WTC11 (cell line): Measurements from ENCODE around the gene BRAF. TPM values are rescaled to one million over a fixed set of nuclear protein-coding genes. Genes with fewer than 3 reads are reported as not detected.
A peak's percentile ranks its signal among the peaks of the same experiment; 100 is the strongest.

Experiments used
- AR ChIP-seq: fragments of 250-450 bp; sonication (Bioruptor Pico); IDR thresholded peaks from 2 replicates; pipeline ENCODE4 v1.9.0; 2021; ENCODE audit warnings: mild to moderate bottlenecking
- ATF3 ChIP-seq: sonication (generic); formaldehyde crosslinking; conservative IDR thresholded peaks from 2 replicates; pipeline ENCODE4 v1.8.1; 2022; ENCODE audit warnings: mild to moderate bottlenecking, missing genetic modification reagents
- EMX1 ChIP-seq: fragments of 250-450 bp; sonication (Bioruptor Pico); IDR thresholded peaks from 2 replicates; pipeline ENCODE4 v1.8.0; 2021; ENCODE audit warnings: mild to moderate bottlenecking
- HMGA2 ChIP-seq: fragments of 250-450 bp; sonication (Bioruptor Pico); IDR thresholded peaks from 2 replicates; pipeline ENCODE4 v1.4.0; 2021; ENCODE audit warnings: mild to moderate bottlenecking, moderate library complexity
- IRF2 ChIP-seq: sonication (generic); formaldehyde crosslinking; IDR thresholded peaks from 2 replicates; pipeline ENCODE4 v1.8.0; 2022; ENCODE audit warnings: low read depth, missing genetic modification reagents, borderline replicate concordance
- KAT7 ChIP-seq: sonication (generic); formaldehyde crosslinking; IDR thresholded peaks from 2 replicates; pipeline ENCODE4 v1.8.1; 2023; ENCODE audit warnings: missing genetic modification reagents, mild to moderate bottlenecking, borderline replicate concordance
- OVOL2 ChIP-seq: fragments of 250-450 bp; sonication (Bioruptor Pico); IDR thresholded peaks from 2 replicates; pipeline ENCODE4 v1.9.0; 2021; ENCODE audit warnings: mild to moderate bottlenecking, borderline replicate concordance
- PREB ChIP-seq: sonication (generic); formaldehyde crosslinking; IDR thresholded peaks from 2 replicates; pipeline ENCODE4 v1.8.1; 2022; ENCODE audit warnings: mild to moderate bottlenecking, missing genetic modification reagents, moderate library complexity, borderline replicate concordance
- RELA ChIP-seq: sonication (generic); formaldehyde crosslinking; IDR thresholded peaks from 2 replicates; pipeline ENCODE4 v1.8.1; 2022; ENCODE audit warnings: missing genetic modification reagents, mild to moderate bottlenecking, borderline replicate concordance
- SMAD3 ChIP-seq: sonication (generic); formaldehyde crosslinking; IDR thresholded peaks from 2 replicates; pipeline ENCODE4 v1.8.0; 2022; ENCODE audit warnings: missing genetic modification reagents, mild to moderate bottlenecking, borderline replicate concordance
- SP1 ChIP-seq: sonication (generic); formaldehyde crosslinking; conservative IDR thresholded peaks from 2 replicates; pipeline ENCODE4 v1.8.1; 2022; ENCODE audit warnings: missing genetic modification reagents
- STAT6 ChIP-seq: sonication (generic); formaldehyde crosslinking; conservative IDR thresholded peaks from 2 replicates; pipeline ENCODE4 v1.8.1; 2023; ENCODE audit warnings: mild to moderate bottlenecking, low read depth, missing genetic modification reagents, moderate library complexity
- TCF7 ChIP-seq: sonication (generic); formaldehyde crosslinking; IDR thresholded peaks from 2 replicates; pipeline ENCODE4 v1.8.0; 2022; ENCODE audit warnings: mild to moderate bottlenecking, low read depth, missing genetic modification reagents, moderate library complexity
- TEAD1 ChIP-seq: sonication (generic); formaldehyde crosslinking; IDR thresholded peaks from 2 replicates; pipeline ENCODE4 v1.8.0; 2022; ENCODE audit warnings: mild to moderate bottlenecking, missing genetic modification reagents
- TEAD4 ChIP-seq: sonication (generic); formaldehyde crosslinking; IDR thresholded peaks from 2 replicates; pipeline ENCODE4 v1.8.0; 2022; ENCODE audit warnings: mild to moderate bottlenecking, missing genetic modification reagents
- TP53 ChIP-seq: sonication (generic); formaldehyde crosslinking; IDR thresholded peaks from 2 replicates; pipeline ENCODE4 v1.8.1; 2023; ENCODE audit warnings: mild to moderate bottlenecking, missing genetic modification reagents
- ZBTB43 ChIP-seq: sonication (generic); formaldehyde crosslinking; IDR thresholded peaks from 2 replicates; pipeline ENCODE4 v1.8.1; 2023; ENCODE audit warnings: mild to moderate bottlenecking, missing genetic modification reagents
- ZNF425 ChIP-seq: fragments of 250-450 bp; sonication (Bioruptor Pico); conservative IDR thresholded peaks from 2 replicates; pipeline ENCODE4 v1.9.0; 2021; ENCODE audit warnings: mild to moderate bottlenecking
- ZNF512 ChIP-seq: sonication (generic); formaldehyde crosslinking; IDR thresholded peaks from 2 replicates; pipeline ENCODE4 v1.8.1; 2022; ENCODE audit warnings: missing genetic modification reagents, borderline replicate concordance
- ZNF671 ChIP-seq: fragments of 250-450 bp; sonication (Bioruptor Pico); IDR thresholded peaks from 2 replicates; pipeline ENCODE4 v1.8.0; 2021; ENCODE audit warnings: mild to moderate bottlenecking
- total RNA-seq: library from RNA; stranded (reverse); gene quantifications from 3 replicates; pipeline ENCODE4 v1.2.3, GENCODE V29; 2021

The BRAF gene
- total RNA-seq, 1 experiment from 2014 or later, result 29.2 TPM

GRCh38 chr7:140696680-140697446 lies 227.9 kb downstream of the BRAF start, which contains the start of gene NDUFB2 (continued):
- TF ChIP-seq TEAD4 (CRISPR knock-in tag) (no peak), PREB (CRISPR knock-in tag) (no peak), AR (CRISPR knock-in tag) (no peak), TP53 (CRISPR knock-in tag) (no peak), STAT6 (CRISPR knock-in tag) (no peak), RELA (CRISPR knock-in tag) (no peak), HMGA2 (CRISPR knock-in tag) (no peak), ZNF512 (no peak), IRF2 (CRISPR knock-in tag) (peak; percentile 57; the same call in 1 of the 2 replicates), ZBTB43 (peak; percentile 77), EMX1 (CRISPR knock-in tag) (no peak), ZNF425 (CRISPR knock-in tag) (no peak), SP1 (CRISPR knock-in tag) (peak; percentile 78), TEAD1 (CRISPR knock-in tag) (peak; percentile 76; the same call in 1 of the 2 replicates), OVOL2 (CRISPR knock-in tag) (no peak), KAT7 (CRISPR knock-in tag) (no peak), ATF3 (CRISPR knock-in tag) (no peak), TCF7 (CRISPR knock-in tag) (peak; percentile 88; the same call in 1 of the 2 replicates), ZNF671 (no peak), SMAD3 (CRISPR knock-in tag) (0 out of 2 replicates have a peak, but pooled peaks have one; percentile 63)
- TF ChIP-seq, all 79 proteins: peak for 27
